HEK293 (cell line): ENCODE measurements around the gene EEF2K.

ENCODE experiments used
- KLF9 ChIP-seq: fragments of 450-650 bp; formaldehyde crosslinking; IDR thresholded peaks from 2 replicates; pipeline ENCODE4 v1.5.1; 2016; ENCODE audit warnings: missing biosample characterization, missing genetic modification characterization, low read depth
- ZNF155 ChIP-seq: fragments of 450-650 bp; formaldehyde crosslinking; IDR thresholded peaks from 2 replicates; pipeline ENCODE4 v1.5.1; 2016; ENCODE audit warnings: missing biosample characterization, missing genetic modification characterization
- ZNF558 ChIP-seq: fragments of 450-650 bp; formaldehyde crosslinking; IDR thresholded peaks from 2 replicates; pipeline ENCODE4 v1.5.1; 2016; ENCODE audit warnings: missing biosample characterization, missing genetic modification characterization
- TF ChIP-seq, protein P1 (sequence below): fragments of 450-650 bp; formaldehyde crosslinking; IDR thresholded peaks from 2 replicates; pipeline ENCODE4 v1.5.1; 2016; ENCODE audit warnings: missing biosample characterization, missing genetic modification characterization

DNA sequence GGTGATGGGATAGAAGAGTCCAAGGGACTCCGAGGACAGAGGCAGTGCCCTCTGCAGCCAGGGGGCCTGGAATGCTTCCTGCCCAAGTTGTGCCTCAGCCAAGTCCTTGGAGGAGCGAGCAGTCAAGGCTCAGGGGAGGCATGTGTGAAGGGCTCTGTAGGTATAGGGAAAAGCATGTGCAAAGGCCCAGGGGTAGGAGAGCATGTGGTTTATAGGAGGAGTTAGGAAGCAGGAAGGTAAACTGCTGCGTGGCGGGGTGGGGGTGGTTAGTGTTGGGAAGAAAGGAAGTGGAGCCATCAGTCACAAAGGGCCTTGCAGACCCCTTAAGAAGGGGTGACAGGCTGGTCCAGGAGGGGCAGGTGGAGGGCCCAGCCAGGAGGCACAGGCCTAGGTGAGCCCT is 98.3 kb downstream of the EEF2K start:
- TF ChIP-seq ZNF558 (tag by site-specific recombination) (no peak), ZNF155 (tag by site-specific recombination) (no peak), KLF9 (tag by site-specific recombination) (no peak)
- TF ChIP-seq, protein P1, sequence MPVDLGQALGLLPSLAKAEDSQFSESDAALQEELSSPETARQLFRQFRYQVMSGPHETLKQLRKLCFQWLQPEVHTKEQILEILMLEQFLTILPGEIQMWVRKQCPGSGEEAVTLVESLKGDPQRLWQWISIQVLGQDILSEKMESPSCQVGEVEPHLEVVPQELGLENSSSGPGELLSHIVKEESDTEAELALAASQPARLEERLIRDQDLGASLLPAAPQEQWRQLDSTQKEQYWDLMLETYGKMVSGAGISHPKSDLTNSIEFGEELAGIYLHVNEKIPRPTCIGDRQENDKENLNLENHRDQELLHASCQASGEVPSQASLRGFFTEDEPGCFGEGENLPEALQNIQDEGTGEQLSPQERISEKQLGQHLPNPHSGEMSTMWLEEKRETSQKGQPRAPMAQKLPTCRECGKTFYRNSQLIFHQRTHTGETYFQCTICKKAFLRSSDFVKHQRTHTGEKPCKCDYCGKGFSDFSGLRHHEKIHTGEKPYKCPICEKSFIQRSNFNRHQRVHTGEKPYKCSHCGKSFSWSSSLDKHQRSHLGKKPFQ (tag by site-specific recombination) = no peak
